Ishikawa (cell line): Measurements from ENCODE around the gene PRIMPOL.

Experiments used
- CEBPB ChIP-seq: IDR thresholded peaks from 2 replicates; pipeline ENCODE4 v1.6.1; 2012
- EP300 ChIP-seq: IDR thresholded peaks from 2 replicates; pipeline ENCODE4 v1.6.1; 2012; ENCODE audit warnings: borderline replicate concordance
- RAD21 ChIP-seq: IDR thresholded peaks from 2 replicates; pipeline ENCODE4 v1.6.1; 2012; ENCODE audit warnings: low read depth
- REST ChIP-seq: IDR thresholded peaks from 2 replicates; pipeline ENCODE4 v1.6.1; 2012; ENCODE audit warnings: low read depth, mild to moderate bottlenecking
- TAF1 ChIP-seq: IDR thresholded peaks from 2 replicates; pipeline ENCODE4 v1.6.1; 2012; ENCODE audit warnings: low read depth, mild to moderate bottlenecking
- USF1 ChIP-seq: IDR thresholded peaks from 2 replicates; pipeline ENCODE4 v1.6.1; 2012
- TF ChIP-seq, protein P1 (sequence below): IDR thresholded peaks from 2 replicates; pipeline ENCODE4 v1.6.1; 2012

GRCh38 chr4:184635381-184635780 lies 14.2 kb upstream of the PRIMPOL start:
- TF ChIP-seq, protein P1, sequence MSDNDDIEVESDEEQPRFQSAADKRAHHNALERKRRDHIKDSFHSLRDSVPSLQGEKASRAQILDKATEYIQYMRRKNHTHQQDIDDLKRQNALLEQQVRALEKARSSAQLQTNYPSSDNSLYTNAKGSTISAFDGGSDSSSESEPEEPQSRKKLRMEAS, result no peak
- TF ChIP-seq TAF1, result no peak
- TF ChIP-seq EP300, result no peak
- no peak for TF ChIP-seq REST
- no peak for TF ChIP-seq CEBPB
- TF ChIP-seq USF1, result no peak
- TF ChIP-seq RAD21, result no peak
